T-cell (primary cell): ENCODE data around the gene ZBTB1. TPM values are rescaled to one million over a fixed set of nuclear protein-coding genes. Genes with fewer than 3 reads are reported as not detected.

Source experiments
- total RNA-seq, 35 experiments: library from RNA in 6 of 35; stranded (reverse) in 6 of 35; fragments of 120-200 nt in 1 of 35; gene quantifications; one replicate each; pipeline versions ENCODE4 v1.2.1 to v1.2.4 and lab custom pipeline; 2013 to 2026

Gene ZBTB1
- total RNA-seq, 5 donors from 2014 or later (not counting 1 experiment from before 2014, with no cell fraction given): 69.2 to 130 (median 72.4) TPM

Other genes starting within 250 kb of the ZBTB1 start
- under 1 TPM in 4 of 5 donors, not detected in 1; 0.20 to 0.70 (median 0.43) TPM for gene ESR2, start 210.4 kb upstream of the ZBTB1 start, total RNA-seq
- 10 to 100 TPM; 27.6 to 48.9 (median 43.4) TPM for gene MTHFD1, start 116.4 kb upstream of the ZBTB1 start, total RNA-seq
- gene AKAP5, start 39.3 kb upstream of the ZBTB1 start, total RNA-seq: 1 to 10 TPM in 1 of 5 donors, under 1 TPM in 4; 0.26 to 2.0 (median 0.55) TPM
- 10 to 100 TPM; 48.0 to 71.9 (median 51.2) TPM for gene ZBTB25, start 932 bp upstream of the ZBTB1 start, total RNA-seq
- gene HSPA2, start 36.0 kb downstream of the ZBTB1 start, total RNA-seq: 1 to 10 TPM; 1.2 to 2.7 (median 2.1) TPM
- not detected for gene PPP1R36, start 45.2 kb downstream of the ZBTB1 start, total RNA-seq
- 10 to 100 TPM; 12.4 to 58.2 (median 27.3) TPM for gene PLEKHG3, start 199.7 kb downstream of the ZBTB1 start, total RNA-seq